Keratinocyte (primary cell): Measurements from ENCODE around the gene ALG12. TPM values are rescaled to one million over a fixed set of nuclear protein-coding genes. Genes with fewer than 3 reads are reported as not detected.

Experiments used
- DNase-seq: peaks from one replicate; pipeline ENCODE4 v3.0.0-alpha.2; 2011; ENCODE audit warnings: low read depth, missing footprints, low spot score
- FAIRE-seq: peaks from 2 replicates; lab custom pipeline; 2011; peaks lifted over from hg19 to GRCh38; lab: Jason Lieb, UNC
- H2AFZ ChIP-seq: 2 replicates; pipeline ENCODE4 v1.6.0; 2012; ENCODE audit warnings: low read length, control low read depth, inconsistent platforms; ENCODE audit not compliant: control insufficient read depth
- H3K27ac ChIP-seq: 2 replicates; pipeline ENCODE4 v1.5.1; 2011; ENCODE audit warnings: low read length; ENCODE audit not compliant: control insufficient read depth, insufficient read depth
- H3K27me3 ChIP-seq: 3 replicates; pipeline ENCODE4 v1.6.0; 2011; ENCODE audit warnings: low read length; ENCODE audit not compliant: control insufficient read depth, insufficient read depth; ENCODE audit errors: extremely low read depth
- H3K36me3 ChIP-seq, 2 experiments: 2 replicates in 1 of 2; 3 replicates in 1 of 2; pipeline ENCODE4 v1.5.1; 2011; ENCODE audit warnings: low read length in 2 of 2, mild to moderate bottlenecking in 1 of 2; ENCODE audit not compliant: control insufficient read depth in 2 of 2, insufficient read depth in 2 of 2; ENCODE audit errors: extremely low read depth in 1 of 2
- H3K4me1 ChIP-seq: 3 replicates; pipeline ENCODE4 v1.5.1; 2011; ENCODE audit warnings: low read length; ENCODE audit not compliant: control insufficient read depth, insufficient read depth; ENCODE audit errors: extremely low read depth
- H3K4me2 ChIP-seq: 3 replicates; pipeline ENCODE4 v1.6.0; 2011; ENCODE audit warnings: low read depth, low read length; ENCODE audit not compliant: control insufficient read depth, insufficient read depth; ENCODE audit errors: extremely low read depth
- H3K4me3 ChIP-seq, 3 experiments: fragments of 200-600 bp in 1 of 3; sonication (generic) in 1 of 3; 2 replicates in 2 of 3; 3 replicates in 1 of 3; pipeline ENCODE4 v1.5.1; 2011 to 2016; ENCODE audit warnings: low read length in 3 of 3, mild to moderate bottlenecking in 3 of 3, control low read depth in 2 of 3, inconsistent platforms in 1 of 3, low read depth in 1 of 3, mixed read lengths in 1 of 3, mixed run types in 1 of 3, moderate library complexity in 1 of 3; ENCODE audit not compliant: control insufficient read depth in 2 of 3, insufficient read depth in 2 of 3; ENCODE audit errors: extremely low read depth in 1 of 3
- H3K79me2 ChIP-seq: 2 replicates; pipeline ENCODE4 v1.6.0; 2012; ENCODE audit warnings: low read length; ENCODE audit not compliant: control insufficient read depth, insufficient read depth
- H3K9ac ChIP-seq: 3 replicates; pipeline ENCODE4 v1.6.0; 2011; ENCODE audit warnings: low read length; ENCODE audit not compliant: control insufficient read depth, insufficient read depth; ENCODE audit errors: extremely low read depth
- H3K9me1 ChIP-seq: 3 replicates; pipeline ENCODE4 v1.6.0; 2011; ENCODE audit warnings: low read length; ENCODE audit not compliant: control insufficient read depth, insufficient read depth; ENCODE audit errors: extremely low read depth
- H3K9me3 ChIP-seq: 2 replicates; pipeline ENCODE4 v1.5.1; 2012; ENCODE audit warnings: low read depth, low read length; ENCODE audit not compliant: control insufficient read depth
- H4K20me1 ChIP-seq: 3 replicates; pipeline ENCODE4 v1.6.0; 2011; ENCODE audit warnings: low read length; ENCODE audit not compliant: control insufficient read depth, insufficient read depth; ENCODE audit errors: extremely low read depth
- CTCF ChIP-seq, 3 experiments: IDR thresholded peaks in 1 of 3; conservative IDR thresholded peaks in 1 of 3; optimal IDR thresholded peaks in 1 of 3; 2 replicates in 2 of 3; 3 replicates in 1 of 3; pipeline versions ENCODE3 to v1.5.1; 2011; ENCODE audit warnings: low read length in 3 of 3, mild to moderate bottlenecking in 3 of 3, moderate library complexity in 2 of 3, control low read depth in 1 of 3, inconsistent platforms in 1 of 3; ENCODE audit not compliant: insufficient read depth in 2 of 3; ENCODE audit errors: extremely low read depth in 1 of 3
- EZH2 ChIP-seq: IDR thresholded peaks from one replicate; pipeline ENCODE4 v1.6.1; 2012; ENCODE audit warnings: inconsistent platforms, mild to moderate bottlenecking, low read length, moderate library complexity
- dilution Hi-C: fragments of 300-500 bp; cut with MboI; formaldehyde crosslinking; loops from one replicate; pipeline ENCODE4 v1.7.0; 2020; ENCODE audit warnings: low sequenced_read_pairs; ENCODE audit not compliant: extremely low pct_ligation_motif_present
- polyA plus RNA-seq, 5 experiments: library from polyadenylated mRNA; depleted of rRNA in 3 of 5; stranded (reverse) in 3 of 5; stranded (forward) in 1 of 5; unstranded in 1 of 5; fragments of >200 nt; gene quantifications; 1 replicate in 1 of 5; 2 replicates in 3 of 5; 3 replicates in 1 of 5; pipeline versions ENCODE4 v1.2.1 to v1.2.3, GENCODE V29; 2011 to 2012; ENCODE audit warnings: missing spikeins in 2 of 5, low read depth in 1 of 5, low replicate concordance in 1 of 5

The ALG12 gene
- polyA plus RNA-seq, 1 donor (not counting 4 experiments of a cell fraction or from before 2014, with no cell fraction given) = 6.3 TPM

GRCh38 chr22:49922484-49922883, 4.2 kb upstream of the ALG12 start:
- Histone ChIP-seq H4K20me1 (no peaks in the 10 kb centered on the region), H3K79me2 (peaks cover 5% of the 10 kb centered on the region), H3K4me3 (no peak overlapping the region), H3K36me3 (peaks cover 13 to 23% of the 10 kb centered on the region in 2 experiments), H3K27ac (no peak overlapping the region), H3K9me3 (no peaks in the 10 kb centered on the region), H2AFZ (no peak overlapping the region), H3K27me3 (no peaks in the 10 kb centered on the region), H3K4me1 (peaks cover 5% of the 10 kb centered on the region), H3K4me2 (no peak overlapping the region), H3K9ac (no peak overlapping the region), H3K9me1 (no peaks in the 10 kb centered on the region)
- DNase-seq (no peak), FAIRE-seq (no peak)
- dilution Hi-C loops = no loop called here
- no peak for TF ChIP-seq EZH2
- TF ChIP-seq CTCF (optimal IDR thresholded peaks at IDR 0.05 in 1 of 3, IDR thresholded peaks at IDR 0.05 in 1 of 3, conservative IDR thresholded peaks at IDR 0.05 in 1 of 3; ENCODE audit: extremely low read depth in 1 of 3, insufficient read depth in 2 of 3, low read length in 3 of 3) = no peak

- no peak overlapping the region for H3K4me3 ChIP-seq
- peaks cover 13 to 19% of the 10 kb centered on the region in 2 experiments for H3K36me3 ChIP-seq
- H3K27me3 ChIP-seq = no peaks in the 10 kb centered on the region
- H4K20me1 ChIP-seq = no peaks in the 10 kb centered on the region
- H3K79me2 ChIP-seq = peaks cover 11% of the 10 kb centered on the region
- H3K9ac ChIP-seq = no peak overlapping the region
- H3K4me2 ChIP-seq = no peak overlapping the region
- H2AFZ ChIP-seq = no peak overlapping the region
- no peaks in the 10 kb centered on the region for H3K9me1 ChIP-seq
- dilution Hi-C loops = no loop called here
- DNase-seq (no peak), FAIRE-seq (no peak)
- TF ChIP-seq EZH2 = no peak
- no peak for TF ChIP-seq CTCF (optimal IDR thresholded peaks at IDR 0.05 in 1 of 3, IDR thresholded peaks at IDR 0.05 in 1 of 3, conservative IDR thresholded peaks at IDR 0.05 in 1 of 3; ENCODE audit: extremely low read depth in 1 of 3, insufficient read depth in 2 of 3, low read length in 3 of 3)
- H3K4me1 ChIP-seq = peaks cover 10% of the 10 kb centered on the region
- H3K27ac ChIP-seq = no peak overlapping the region
- no peaks in the 10 kb centered on the region for H3K9me3 ChIP-seq
Observed at GRCh38 chr22:49921508-49922278, 3.5 kb upstream of the ALG12 start.
